Measurements from ENCODE around the gene CCT6B.
"Not testable (repeated sequence)": the region's sequence is repeated elsewhere in the genome, so short reads cannot be mapped to it uniquely, and the experiment has no call there.

CCT6B gene

GRCh38 chr17:34961093-34961911 lies at the start of gene CCT6B, which contains the start of gene ZNF830:
CCT6B (minus strand) TSS chr17:34961460; CDS start chr17:34961393, 67 bp downstream.
ZNF830 (plus strand) TSS chr17:34961540; CDS start chr17:34961567, 27 bp downstream.
- peak; percentile 37 to 93 (median 86) for DNase-seq

- no peak for DNase-seq
Measured at GRCh38 chr17:35010093-35010492, 48.8 kb upstream of the CCT6B start.

- DNase-seq: peak in 1 of 58 donors; percentile 10
Measured at GRCh38 chr17:35006961-35007360, 45.7 kb upstream of the CCT6B start.

GRCh38 chr17:35006345-35006744 lies 45.1 kb upstream of the CCT6B start:
- no peak for DNase-seq

- no peak for DNase-seq
Measured at GRCh38 chr17:35003778-35004177, 42.5 kb upstream of the CCT6B start.

- peak in 1 of 58 donors; percentile 21 for DNase-seq
Measured at GRCh38 chr17:35002876-35003551, 41.8 kb upstream of the CCT6B start.

- DNase-seq: no peak
Measured at GRCh38 chr17:35001549-35001948, 40.3 kb upstream of the CCT6B start.

GRCh38 chr17:35000965-35001364 lies 39.7 kb upstream of the CCT6B start:
- DNase-seq: not testable (repeated sequence)

GRCh38 chr17:34999456-34999855 lies 38.2 kb upstream of the CCT6B start:
- no peak for DNase-seq

GRCh38 chr17:34998205-34998604 lies 36.9 kb upstream of the CCT6B start:
- peak in 52 of 58 donors; percentile 9 to 84 (median 53) for DNase-seq

GRCh38 chr17:34997355-34997862 lies 36.1 kb upstream of the CCT6B start:
- no peak for DNase-seq

- DNase-seq: no peak
Measured at GRCh38 chr17:34996422-34997285, 35.4 kb upstream of the CCT6B start.

- no peak for DNase-seq
Measured at GRCh38 chr17:34993031-34993430, 31.8 kb upstream of the CCT6B start.

GRCh38 chr17:34991606-34992005 lies 30.3 kb upstream of the CCT6B start:
- DNase-seq: no peak

GRCh38 chr17:34990921-34991365 lies 29.7 kb upstream of the CCT6B start:
- peak in 1 of 58 donors; percentile 3 for DNase-seq

- no peak for DNase-seq
Measured at GRCh38 chr17:34989473-34989872, 28.2 kb upstream of the CCT6B start.

GRCh38 chr17:34988644-34989043 lies 27.4 kb upstream of the CCT6B start:
- DNase-seq: no peak

GRCh38 chr17:34987232-34987631 lies 26.0 kb upstream of the CCT6B start:
- DNase-seq: no peak

- no peak for DNase-seq
Measured at GRCh38 chr17:34981538-34982241, 20.4 kb upstream of the CCT6B start.

Measured in anterior cingulate cortex (tissue), 58 donors.